Cardiac muscle cell (in vitro differentiated cells and primary cell): Measurements from ENCODE around the gene RHOH. TPM values are rescaled to one million over a fixed set of nuclear protein-coding genes. Genes with fewer than 3 reads are reported as not detected.
A peak's percentile ranks its signal among the peaks of the same experiment; 100 is the strongest.

Experiments
- DNase-seq, 2 donors: peaks; one replicate each; pipeline versions ENCODE4 v3.0.0 to v3.0.0-alpha.2; 2010 to 2017; ENCODE audit warnings: low read depth in 1 of 2, low spot score in 1 of 2
- H3K27ac ChIP-seq: fragments of 200-600 bp; sonication (generic); 2 replicates; pipeline ENCODE4 v1.5.1; 2016
- H3K27me3 ChIP-seq: fragments of 200-600 bp; sonication (generic); 2 replicates; pipeline ENCODE4 v1.6.0; 2016; ENCODE audit warnings: control low read depth
- H3K36me3 ChIP-seq: fragments of 200-600 bp; sonication (generic); 2 replicates; pipeline ENCODE4 v1.5.1; 2016; ENCODE audit warnings: control low read depth
- H3K4me1 ChIP-seq: fragments of 200-600 bp; sonication (generic); 2 replicates; pipeline ENCODE4 v1.8.1; 2017; ENCODE audit warnings: low read depth, mild to moderate bottlenecking, mixed run types
- H3K4me3 ChIP-seq: fragments of 200-600 bp; sonication (generic); 2 replicates; pipeline ENCODE4 v1.5.1; 2016; ENCODE audit warnings: mild to moderate bottlenecking
- H3K9me3 ChIP-seq: fragments of 200-600 bp; sonication (generic); 2 replicates; pipeline ENCODE4 v1.5.1; 2017; ENCODE audit warnings: low read depth, mild to moderate bottlenecking, control low read depth
- polyA plus RNA-seq: library from polyadenylated mRNA; unstranded; fragments of >200 nt; fragmentation: Nextera tagmentation; extraction: Ambion mirVana; gene quantifications from 2 replicates; pipeline ENCODE4 v1.2.1, GENCODE V29; 2016
- total RNA-seq: library from RNA; depleted of rRNA; stranded (reverse); fragments of >200 nt; gene quantifications from 2 replicates; pipeline ENCODE4 v1.2.3, GENCODE V29; 2016
- TF ChIP-seq, protein P1 (sequence below): IDR thresholded peaks from 2 replicates; pipeline ENCODE4 v1.5.1; 2012; ENCODE audit warnings: low read depth, mild to moderate bottlenecking, low read length

RHOH gene
- total and polyA plus RNA-seq, 2 experiments from 2014 or later, result not detected

DNA sequence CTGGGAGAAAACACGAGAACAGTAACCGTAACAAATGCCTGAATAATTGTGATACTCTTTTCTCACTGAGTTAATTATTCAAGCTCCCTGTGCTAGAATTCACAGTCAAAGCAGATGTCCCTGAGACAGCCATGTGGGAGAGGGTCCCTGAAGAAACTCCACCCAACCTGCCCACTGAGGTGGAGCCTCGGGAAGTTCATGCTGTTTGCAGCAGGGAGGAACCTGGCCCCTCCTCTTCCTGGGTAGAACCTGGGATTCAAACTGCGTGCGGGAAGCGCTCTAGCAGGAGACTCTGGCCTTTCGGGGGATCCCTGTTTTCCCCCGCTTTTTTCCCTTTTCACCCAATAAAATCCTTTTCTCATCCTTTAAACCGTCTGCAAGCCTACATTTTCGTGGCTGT is 20.2 kb upstream of the RHOH start:
- TF ChIP-seq, protein P1, sequence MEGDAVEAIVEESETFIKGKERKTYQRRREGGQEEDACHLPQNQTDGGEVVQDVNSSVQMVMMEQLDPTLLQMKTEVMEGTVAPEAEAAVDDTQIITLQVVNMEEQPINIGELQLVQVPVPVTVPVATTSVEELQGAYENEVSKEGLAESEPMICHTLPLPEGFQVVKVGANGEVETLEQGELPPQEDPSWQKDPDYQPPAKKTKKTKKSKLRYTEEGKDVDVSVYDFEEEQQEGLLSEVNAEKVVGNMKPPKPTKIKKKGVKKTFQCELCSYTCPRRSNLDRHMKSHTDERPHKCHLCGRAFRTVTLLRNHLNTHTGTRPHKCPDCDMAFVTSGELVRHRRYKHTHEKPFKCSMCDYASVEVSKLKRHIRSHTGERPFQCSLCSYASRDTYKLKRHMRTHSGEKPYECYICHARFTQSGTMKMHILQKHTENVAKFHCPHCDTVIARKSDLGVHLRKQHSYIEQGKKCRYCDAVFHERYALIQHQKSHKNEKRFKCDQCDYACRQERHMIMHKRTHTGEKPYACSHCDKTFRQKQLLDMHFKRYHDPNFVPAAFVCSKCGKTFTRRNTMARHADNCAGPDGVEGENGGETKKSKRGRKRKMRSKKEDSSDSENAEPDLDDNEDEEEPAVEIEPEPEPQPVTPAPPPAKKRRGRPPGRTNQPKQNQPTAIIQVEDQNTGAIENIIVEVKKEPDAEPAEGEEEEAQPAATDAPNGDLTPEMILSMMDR, result no peak
- H3K4me3 ChIP-seq, result no peak overlapping the region
- no peaks in the 10 kb centered on the region for H3K9me3 ChIP-seq
- peak in 1 of 2 donors; percentile 21 for DNase-seq
- H3K27me3 ChIP-seq, result no peaks in the 10 kb centered on the region
- H3K4me1 ChIP-seq, result no peaks in the 10 kb centered on the region
- H3K27ac ChIP-seq, result no peak overlapping the region
- H3K36me3 ChIP-seq, result no peaks in the 10 kb centered on the region

GRCh38 chr4:40177591-40177990 is 19.2 kb upstream of the RHOH start:
- H3K4me3 ChIP-seq, result no peak overlapping the region
- no peaks in the 10 kb centered on the region for H3K4me1 ChIP-seq
- H3K9me3 ChIP-seq, result no peaks in the 10 kb centered on the region
- no peaks in the 10 kb centered on the region for H3K36me3 ChIP-seq
- DNase-seq, result no peak
- H3K27me3 ChIP-seq, result no peaks in the 10 kb centered on the region
- H3K27ac ChIP-seq, result no peak overlapping the region
- TF ChIP-seq, protein P1, result no peak

- TF ChIP-seq, protein P1, result no peak
Measured at GRCh38 chr4:40178672-40179071, 18.2 kb upstream of the RHOH start.

GRCh38 chr4:40179360-40179759 is 17.5 kb upstream of the RHOH start:
- H3K27ac ChIP-seq, result no peak overlapping the region
- H3K4me3 ChIP-seq, result no peak overlapping the region
- no peaks in the 10 kb centered on the region for H3K27me3 ChIP-seq
- no peaks in the 10 kb centered on the region for H3K9me3 ChIP-seq
- DNase-seq, result no peak
- no peaks in the 10 kb centered on the region for H3K36me3 ChIP-seq
- TF ChIP-seq, protein P1, result no peak
- H3K4me1 ChIP-seq, result no peaks in the 10 kb centered on the region

More at GRCh38 chr4:40178672-40179071, 18.2 kb upstream of the RHOH start:
- Histone ChIP-seq H3K9me3 (no peaks in the 10 kb centered on the region), H3K36me3 (no peaks in the 10 kb centered on the region), H3K4me1 (no peaks in the 10 kb centered on the region), H3K4me3 (no peak overlapping the region), H3K27ac (no peak overlapping the region), H3K27me3 (no peaks in the 10 kb centered on the region)
- DNase-seq, result peak in 1 of 2 donors; percentile 8

DNA sequence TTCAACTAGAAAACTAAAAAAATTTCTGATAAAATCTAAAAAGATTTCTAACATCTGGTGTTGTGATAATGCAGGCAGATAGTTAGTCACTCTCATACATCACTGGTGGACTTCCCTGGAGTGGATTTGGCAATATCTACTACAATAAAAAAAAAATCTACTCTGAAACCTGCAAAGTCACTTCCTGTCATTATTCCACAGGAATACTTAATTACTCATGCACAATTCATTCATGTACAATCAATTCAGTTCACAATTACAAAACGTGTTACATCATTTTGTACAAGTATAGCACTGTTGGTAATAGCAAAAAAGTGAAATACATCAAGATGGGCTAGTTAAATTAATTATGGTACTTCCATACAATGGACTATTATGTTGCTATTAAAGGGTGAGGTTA is 16.5 kb upstream of the RHOH start:
- H3K4me1 ChIP-seq, result no peaks in the 10 kb centered on the region
- H3K27me3 ChIP-seq, result no peaks in the 10 kb centered on the region
- no peak overlapping the region for H3K4me3 ChIP-seq
- TF ChIP-seq, protein P1, result no peak
- no peaks in the 10 kb centered on the region for H3K9me3 ChIP-seq
- H3K36me3 ChIP-seq, result no peaks in the 10 kb centered on the region
- no peak overlapping the region for H3K27ac ChIP-seq
- DNase-seq, result peak in 1 of 2 donors; percentile 77

DNA sequence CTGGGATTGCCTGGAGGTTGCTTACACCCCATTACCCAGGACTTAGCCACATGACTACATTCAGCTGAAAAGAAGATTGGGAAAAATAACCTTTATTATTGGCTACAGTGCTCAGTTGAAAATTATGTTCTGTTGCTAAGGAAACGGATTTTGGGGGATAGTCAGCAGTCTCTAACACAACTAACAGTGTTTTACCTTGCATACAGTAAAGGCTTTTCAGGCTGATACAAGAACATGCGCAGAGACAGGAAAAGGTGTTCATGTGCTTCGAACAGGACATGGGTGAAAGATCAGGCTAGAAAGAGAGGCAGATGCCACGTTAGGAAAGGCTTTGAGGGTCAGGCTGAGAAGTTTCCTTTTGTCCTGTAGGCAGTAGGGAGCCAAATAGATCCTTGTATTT is 14.8 kb upstream of the RHOH start:
- Histone ChIP-seq H3K27ac (no peak overlapping the region), H3K4me3 (no peak overlapping the region), H3K36me3 (no peaks in the 10 kb centered on the region), H3K4me1 (no peaks in the 10 kb centered on the region), H3K9me3 (no peaks in the 10 kb centered on the region), H3K27me3 (no peaks in the 10 kb centered on the region)
- no peak for DNase-seq
- TF ChIP-seq, protein P1, result no peak
